ENCODE data around the gene OR2H2.

The OR2H2 gene

DNA sequence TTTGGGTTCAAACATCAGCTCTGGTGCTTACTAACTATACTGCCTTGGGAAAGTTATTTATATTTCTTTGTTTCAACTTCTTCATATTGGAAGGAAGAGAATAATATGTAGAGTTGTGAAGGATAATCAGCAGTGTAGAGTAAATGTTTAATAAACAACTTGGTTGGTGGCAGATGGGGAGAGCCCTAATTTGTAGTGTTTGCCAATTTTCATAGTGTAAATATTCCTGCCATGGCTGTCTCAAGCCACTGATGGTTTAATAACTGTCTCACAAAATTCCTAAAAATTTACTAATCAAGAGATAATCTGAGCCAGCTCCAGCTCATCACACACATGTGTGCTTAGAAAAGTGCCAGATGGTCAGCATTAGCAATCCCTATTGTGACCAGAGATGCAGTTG lies at the start of gene OR2H2:
TSS of gene OR2H2 (plus strand) at position 301 of the 400 bp plus-strand sequence. CDS start 2,824 bp downstream, outside the sequence.
- ChIA-PET CTCF (interaction anchor here (2.1 kb wide), 1 partner anchor 9 kb away, joined by 6 read pairs; no protein-coding TSS in a partner anchor), POLR2A (no interaction called here)

DNA sequence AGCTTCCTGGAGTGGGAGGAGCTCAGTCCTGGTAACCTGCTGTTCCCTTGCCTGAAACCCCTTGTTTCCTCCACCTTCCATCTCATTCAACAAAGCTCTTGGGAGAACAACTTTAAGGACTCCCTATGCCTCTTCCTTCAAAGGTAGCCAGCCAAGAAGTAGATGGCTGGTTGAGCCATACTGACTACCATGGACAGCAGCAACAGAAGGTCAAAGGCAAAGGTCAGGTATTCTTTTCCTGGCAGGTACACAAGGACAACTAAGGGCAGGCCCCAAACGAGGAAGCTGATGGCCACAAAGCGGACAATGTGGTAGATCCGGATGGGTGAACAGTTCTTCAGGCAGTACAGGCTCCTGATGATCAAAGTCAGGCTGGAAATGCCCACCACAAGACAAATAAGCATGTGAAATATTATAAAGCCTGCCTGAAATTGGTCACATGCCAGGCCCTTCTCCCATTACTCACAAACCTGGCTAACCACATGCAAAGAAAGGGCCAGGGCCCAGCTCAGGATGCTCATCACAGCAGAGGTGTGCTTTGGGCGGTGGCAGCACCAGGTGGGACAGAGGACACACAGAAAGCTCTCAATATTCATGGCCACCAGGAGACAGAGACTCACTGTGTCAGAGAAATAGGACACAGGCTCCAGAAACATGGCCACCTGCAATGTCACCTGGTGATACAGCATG lies 47.1 kb upstream of the OR2H2 start:
- ChIA-PET CTCF (no interaction called here), POLR2A (no interaction called here)
- no peak for DNase-seq (ENCODE audit: extremely low spot score)
- TF ChIP-seq, protein P1, sequence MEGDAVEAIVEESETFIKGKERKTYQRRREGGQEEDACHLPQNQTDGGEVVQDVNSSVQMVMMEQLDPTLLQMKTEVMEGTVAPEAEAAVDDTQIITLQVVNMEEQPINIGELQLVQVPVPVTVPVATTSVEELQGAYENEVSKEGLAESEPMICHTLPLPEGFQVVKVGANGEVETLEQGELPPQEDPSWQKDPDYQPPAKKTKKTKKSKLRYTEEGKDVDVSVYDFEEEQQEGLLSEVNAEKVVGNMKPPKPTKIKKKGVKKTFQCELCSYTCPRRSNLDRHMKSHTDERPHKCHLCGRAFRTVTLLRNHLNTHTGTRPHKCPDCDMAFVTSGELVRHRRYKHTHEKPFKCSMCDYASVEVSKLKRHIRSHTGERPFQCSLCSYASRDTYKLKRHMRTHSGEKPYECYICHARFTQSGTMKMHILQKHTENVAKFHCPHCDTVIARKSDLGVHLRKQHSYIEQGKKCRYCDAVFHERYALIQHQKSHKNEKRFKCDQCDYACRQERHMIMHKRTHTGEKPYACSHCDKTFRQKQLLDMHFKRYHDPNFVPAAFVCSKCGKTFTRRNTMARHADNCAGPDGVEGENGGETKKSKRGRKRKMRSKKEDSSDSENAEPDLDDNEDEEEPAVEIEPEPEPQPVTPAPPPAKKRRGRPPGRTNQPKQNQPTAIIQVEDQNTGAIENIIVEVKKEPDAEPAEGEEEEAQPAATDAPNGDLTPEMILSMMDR (IDR thresholded peaks at IDR 0.05; ENCODE audit: control extremely low read depth, extremely low read depth, low read depth, missing control alignments): no peak

More for the DNA sequence above, at the start of gene OR2H2:
- DNase-seq (ENCODE audit: extremely low spot score): no peak
- TF ChIP-seq, protein P1 (IDR thresholded peaks at IDR 0.05; ENCODE audit: control extremely low read depth, extremely low read depth, low read depth, missing control alignments): no peak

DNA sequence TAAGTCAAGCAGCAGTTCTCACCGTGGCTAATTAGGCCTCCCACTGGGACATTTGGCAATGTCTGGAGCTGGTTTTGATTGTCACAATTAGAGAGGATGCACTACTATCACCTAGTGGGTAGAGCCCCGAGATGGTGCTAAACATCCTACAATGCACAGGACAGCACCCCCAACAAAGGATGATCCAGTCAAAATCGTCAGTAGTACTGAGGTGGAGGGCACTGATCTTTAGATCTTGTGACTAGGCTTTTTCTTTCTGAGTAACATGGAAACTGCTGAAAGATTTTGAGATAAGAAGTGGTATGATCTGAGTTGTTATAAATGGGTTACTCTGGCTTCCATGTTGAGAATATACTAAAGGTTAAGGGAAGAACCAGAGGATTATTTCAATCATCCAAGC lies 37.3 kb upstream of the OR2H2 start:
- ChIA-PET CTCF (interaction anchor here (1.5 kb wide), 1 partner anchor 106 kb away, joined by 3 read pairs; no protein-coding TSS in a partner anchor), POLR2A (no interaction called here)
- TF ChIP-seq, protein P1 (IDR thresholded peaks at IDR 0.05; ENCODE audit: control extremely low read depth, extremely low read depth, low read depth, missing control alignments): no peak
- no peak for DNase-seq (ENCODE audit: extremely low spot score)

DNA sequence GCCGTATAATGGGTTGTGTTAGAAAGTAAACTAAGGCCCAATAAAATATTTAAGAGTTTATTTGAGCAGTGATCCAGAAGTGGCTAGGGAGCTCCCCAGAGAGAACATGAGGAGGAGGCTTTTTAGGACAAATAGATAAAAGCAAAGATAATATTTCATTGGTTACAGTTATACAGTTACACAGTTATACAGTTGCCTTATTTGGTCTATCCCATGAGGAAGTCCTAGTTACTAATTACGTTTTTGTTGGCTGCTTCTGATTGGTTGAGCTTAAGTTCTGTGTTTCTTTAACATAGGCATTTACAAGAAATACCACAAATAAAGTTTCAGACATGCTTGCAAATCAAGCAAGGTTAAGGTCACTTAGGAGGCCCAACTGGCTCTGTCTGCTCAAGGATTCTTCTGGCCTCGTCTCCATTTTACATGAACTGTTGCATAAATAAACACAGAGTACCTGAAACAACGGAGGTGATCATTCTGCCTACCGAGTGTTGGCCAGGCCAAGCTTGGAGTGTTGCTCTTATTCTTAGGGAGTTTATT lies 32.3 kb upstream of the OR2H2 start:
- ChIA-PET POLR2A (no interaction called here), CTCF (interaction anchor here (1.0 kb wide), 1 partner anchor 12 kb away, joined by 3 read pairs; no protein-coding TSS in a partner anchor)
- TF ChIP-seq, protein P1 (IDR thresholded peaks at IDR 0.05; ENCODE audit: control extremely low read depth, extremely low read depth, low read depth, missing control alignments): no peak
- peak; percentile 73 for DNase-seq (ENCODE audit: extremely low spot score)

DNA sequence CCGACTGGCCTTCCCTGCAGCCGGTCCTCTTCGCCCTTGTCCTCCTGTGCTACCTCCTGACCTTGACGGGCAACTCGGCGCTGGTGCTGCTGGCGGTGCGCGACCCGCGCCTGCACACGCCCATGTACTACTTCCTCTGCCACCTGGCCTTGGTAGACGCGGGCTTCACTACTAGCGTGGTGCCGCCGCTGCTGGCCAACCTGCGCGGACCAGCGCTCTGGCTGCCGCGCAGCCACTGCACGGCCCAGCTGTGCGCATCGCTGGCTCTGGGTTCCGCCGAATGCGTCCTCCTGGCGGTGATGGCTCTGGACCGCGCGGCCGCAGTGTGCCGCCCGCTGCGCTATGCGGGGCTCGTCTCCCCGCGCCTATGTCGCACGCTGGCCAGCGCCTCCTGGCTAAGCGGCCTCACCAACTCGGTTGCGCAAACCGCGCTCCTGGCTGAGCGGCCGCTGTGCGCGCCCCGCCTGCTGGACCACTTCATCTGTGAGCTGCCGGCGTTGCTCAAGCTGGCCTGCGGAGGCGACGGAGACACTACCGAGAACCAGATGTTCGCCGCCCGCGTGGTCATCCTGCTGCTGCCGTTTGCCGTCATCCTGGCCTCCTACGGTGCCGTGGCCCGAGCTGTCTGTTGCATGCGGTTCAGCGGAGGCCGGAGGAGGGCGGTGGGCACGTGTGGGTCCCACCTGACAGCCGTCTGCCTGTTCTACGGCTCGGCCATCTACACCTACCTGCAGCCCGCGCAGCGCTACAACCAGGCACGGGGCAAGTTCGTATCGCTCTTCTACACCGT lies 31.5 kb upstream of the OR2H2 start:
- CTCF ChIA-PET: interaction anchor here (0.8 to 1.0 kb wide), 2 partner anchors 13 to 177 kb away, joined by 3 read pairs; no protein-coding TSS in a partner anchor
- TF ChIP-seq, protein P1 (IDR thresholded peaks at IDR 0.05; ENCODE audit: control extremely low read depth, extremely low read depth, low read depth, missing control alignments): no peak
- DNase-seq (ENCODE audit: extremely low spot score): peak; percentile 56
- POLR2A ChIA-PET: no interaction called here

DNA sequence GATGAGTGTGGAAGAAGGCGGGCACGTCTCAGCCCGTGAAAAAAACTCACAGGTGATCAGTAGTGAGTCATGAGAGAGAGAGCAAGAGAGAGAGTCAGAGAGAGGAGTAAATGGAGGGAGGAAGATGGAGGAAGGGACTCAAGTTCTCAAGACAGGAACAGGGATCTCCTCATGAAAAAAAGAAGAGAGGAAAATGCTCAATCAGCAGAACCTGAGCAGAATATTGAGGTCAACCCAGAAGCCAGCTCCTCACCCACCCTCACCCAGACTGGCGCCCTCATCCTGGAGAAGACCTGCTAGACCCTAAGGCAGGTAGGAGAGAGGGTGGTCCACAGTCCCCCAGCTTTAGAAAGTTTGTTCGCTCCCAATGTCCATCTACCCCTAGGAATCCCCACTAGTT lies 30.2 kb upstream of the OR2H2 start:
- DNase-seq (ENCODE audit: extremely low spot score): no peak
- ChIA-PET POLR2A (no interaction called here), CTCF (no interaction called here)
- TF ChIP-seq, protein P1 (IDR thresholded peaks at IDR 0.05; ENCODE audit: control extremely low read depth, extremely low read depth, low read depth, missing control alignments): no peak
